ENCODE measurements around the gene MAML2.

The MAML2 gene

DNA sequence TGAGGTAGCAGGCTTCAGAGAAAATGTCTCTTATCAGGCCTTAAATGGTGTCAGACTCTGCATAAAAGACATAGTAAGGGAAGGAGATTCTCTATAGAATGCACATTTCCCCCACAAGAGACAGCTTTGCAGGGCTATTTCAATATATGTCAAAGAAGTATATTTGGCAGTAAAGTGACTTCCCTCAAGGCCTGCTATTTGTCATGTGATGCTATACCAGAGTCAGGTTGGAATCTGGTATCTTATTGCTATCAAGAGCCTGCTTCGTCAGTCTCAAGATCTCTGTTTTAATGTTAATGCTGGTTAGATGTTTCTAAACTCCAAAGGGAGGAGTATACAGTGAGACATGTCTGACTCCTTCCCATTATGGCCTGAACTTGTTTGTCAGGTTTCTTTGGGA is 378.7 kb downstream of the MAML2 start:
- TF ChIP-seq, protein P1, sequence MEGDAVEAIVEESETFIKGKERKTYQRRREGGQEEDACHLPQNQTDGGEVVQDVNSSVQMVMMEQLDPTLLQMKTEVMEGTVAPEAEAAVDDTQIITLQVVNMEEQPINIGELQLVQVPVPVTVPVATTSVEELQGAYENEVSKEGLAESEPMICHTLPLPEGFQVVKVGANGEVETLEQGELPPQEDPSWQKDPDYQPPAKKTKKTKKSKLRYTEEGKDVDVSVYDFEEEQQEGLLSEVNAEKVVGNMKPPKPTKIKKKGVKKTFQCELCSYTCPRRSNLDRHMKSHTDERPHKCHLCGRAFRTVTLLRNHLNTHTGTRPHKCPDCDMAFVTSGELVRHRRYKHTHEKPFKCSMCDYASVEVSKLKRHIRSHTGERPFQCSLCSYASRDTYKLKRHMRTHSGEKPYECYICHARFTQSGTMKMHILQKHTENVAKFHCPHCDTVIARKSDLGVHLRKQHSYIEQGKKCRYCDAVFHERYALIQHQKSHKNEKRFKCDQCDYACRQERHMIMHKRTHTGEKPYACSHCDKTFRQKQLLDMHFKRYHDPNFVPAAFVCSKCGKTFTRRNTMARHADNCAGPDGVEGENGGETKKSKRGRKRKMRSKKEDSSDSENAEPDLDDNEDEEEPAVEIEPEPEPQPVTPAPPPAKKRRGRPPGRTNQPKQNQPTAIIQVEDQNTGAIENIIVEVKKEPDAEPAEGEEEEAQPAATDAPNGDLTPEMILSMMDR (IDR thresholded peaks at IDR 0.05; ENCODE audit: insufficient read depth, low read depth, low read length, missing control alignments) = no peak
- no peak overlapping the region for H3K4me3 ChIP-seq (ENCODE audit: low read length)
- DNase-seq (ENCODE audit: low read depth) = peak; percentile 6

DNA sequence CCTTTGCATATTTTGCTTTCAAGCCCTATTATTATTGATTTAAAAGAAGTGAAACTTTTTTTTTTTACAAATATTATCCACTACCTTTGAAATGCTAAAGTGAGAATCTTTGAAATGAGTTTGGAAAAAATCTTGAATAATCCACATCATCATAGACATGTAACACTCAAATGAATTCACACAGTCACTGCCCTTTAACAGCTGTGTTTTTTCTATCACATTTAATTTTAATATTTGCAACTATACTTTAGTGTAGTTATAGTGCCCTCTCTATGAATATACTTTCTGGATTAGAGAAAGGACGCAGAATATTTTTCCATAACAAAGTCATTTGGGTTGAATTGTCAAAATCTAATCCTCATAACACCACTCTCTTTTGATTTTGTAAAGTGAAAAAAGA is 381.2 kb downstream of the MAML2 start:
- DNase-seq (ENCODE audit: low read depth) = no peak
- TF ChIP-seq, protein P1 (IDR thresholded peaks at IDR 0.05; ENCODE audit: insufficient read depth, low read depth, low read length, missing control alignments) = no peak
- no peak overlapping the region for H3K4me3 ChIP-seq (ENCODE audit: low read length)

DNA sequence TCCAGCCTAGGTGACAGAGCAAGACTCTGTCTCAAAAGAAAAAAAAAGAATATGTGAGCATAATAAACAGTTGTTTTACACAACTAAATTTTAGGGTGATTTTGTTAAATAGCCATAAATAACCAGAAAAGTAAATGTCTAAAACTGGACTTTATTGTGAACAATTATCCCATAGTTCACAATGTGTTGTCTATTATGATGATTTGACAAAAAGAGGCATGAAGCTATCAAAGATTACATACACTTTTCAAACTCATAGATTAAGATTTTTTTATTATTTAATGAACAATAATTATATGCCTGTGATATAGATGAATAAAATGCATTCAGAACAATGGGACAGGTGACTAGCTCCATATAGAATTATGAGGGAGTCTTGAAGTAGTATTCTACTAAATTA is 392.1 kb downstream of the MAML2 start:
- TF ChIP-seq, protein P1 (IDR thresholded peaks at IDR 0.05; ENCODE audit: insufficient read depth, low read depth, low read length, missing control alignments) = no peak
- H3K4me3 ChIP-seq (ENCODE audit: low read length) = no peak overlapping the region

DNA sequence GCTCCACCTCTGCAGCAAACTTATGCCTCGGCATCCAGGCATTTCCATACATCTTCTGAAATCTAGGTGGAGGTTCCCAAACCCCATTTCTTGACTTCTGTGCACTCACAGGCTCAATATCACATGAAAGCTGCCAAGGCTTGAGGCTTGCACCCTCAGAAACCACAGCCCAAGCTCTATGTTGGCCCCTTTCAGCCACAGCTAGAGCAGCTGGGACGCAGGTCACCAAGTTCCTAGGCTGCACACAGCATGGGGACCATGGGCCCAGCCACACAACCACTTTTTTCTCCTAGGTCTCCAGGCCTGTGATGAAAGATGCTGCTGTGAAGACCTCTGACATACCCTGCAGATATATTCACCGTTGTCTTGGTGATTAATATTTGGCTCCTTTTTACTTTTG is 394.4 kb downstream of the MAML2 start:
- DNase-seq (ENCODE audit: low read depth) = no peak
- H3K4me3 ChIP-seq (ENCODE audit: low read length) = no peak overlapping the region
- TF ChIP-seq, protein P1 (IDR thresholded peaks at IDR 0.05; ENCODE audit: insufficient read depth, low read depth, low read length, missing control alignments) = no peak

More for the DNA sequence above, 392.1 kb downstream of the MAML2 start:
- DNase-seq (ENCODE audit: low read depth) = no peak

DNA sequence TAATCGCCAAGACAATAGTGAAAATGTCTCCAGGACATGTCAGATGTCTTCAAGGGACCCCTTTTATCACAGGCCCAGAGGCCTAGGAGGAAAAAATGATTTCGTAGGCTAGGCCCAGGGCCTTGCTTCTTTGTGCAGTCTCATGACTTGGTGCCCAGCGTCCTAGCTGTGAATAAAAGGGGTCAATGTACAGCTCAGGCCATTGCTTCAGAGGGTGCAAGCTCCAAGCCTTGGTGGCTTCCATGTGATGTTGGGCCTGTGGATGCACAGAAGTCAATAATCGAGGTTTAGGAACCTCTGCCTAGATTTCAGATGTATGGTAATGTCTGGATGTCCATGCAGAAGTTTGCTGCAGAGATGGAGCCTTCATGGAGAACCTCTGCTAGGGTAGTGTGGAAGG is 398.4 kb downstream of the MAML2 start:
- TF ChIP-seq, protein P1 (IDR thresholded peaks at IDR 0.05; ENCODE audit: insufficient read depth, low read depth, low read length, missing control alignments) = no peak
- no peak for DNase-seq (ENCODE audit: low read depth)
- no peak overlapping the region for H3K4me3 ChIP-seq (ENCODE audit: low read length)

DNA sequence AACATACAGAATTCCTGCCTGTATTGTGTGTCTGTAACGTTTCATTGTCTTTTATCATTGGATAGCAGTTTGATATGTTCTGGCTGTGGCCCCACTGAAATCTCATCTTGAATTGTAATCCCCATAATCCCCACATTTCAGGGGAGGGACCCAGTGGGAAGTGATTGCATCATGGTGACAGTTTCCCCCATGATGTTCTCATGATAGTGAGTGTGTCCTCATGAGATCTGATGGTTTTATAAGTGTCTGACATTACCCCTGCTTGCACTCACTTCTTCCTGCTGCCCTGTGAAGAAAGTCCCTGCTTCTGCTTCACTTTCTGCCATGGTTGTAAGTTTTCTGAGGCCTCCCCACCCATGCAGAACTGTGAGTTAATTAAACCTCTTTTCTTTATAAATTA is 399.4 kb downstream of the MAML2 start:
- TF ChIP-seq, protein P1 (IDR thresholded peaks at IDR 0.05; ENCODE audit: insufficient read depth, low read depth, low read length, missing control alignments) = no peak
- H3K4me3 ChIP-seq (ENCODE audit: low read length) = no peak overlapping the region
- no peak for DNase-seq (ENCODE audit: low read depth)

DNA sequence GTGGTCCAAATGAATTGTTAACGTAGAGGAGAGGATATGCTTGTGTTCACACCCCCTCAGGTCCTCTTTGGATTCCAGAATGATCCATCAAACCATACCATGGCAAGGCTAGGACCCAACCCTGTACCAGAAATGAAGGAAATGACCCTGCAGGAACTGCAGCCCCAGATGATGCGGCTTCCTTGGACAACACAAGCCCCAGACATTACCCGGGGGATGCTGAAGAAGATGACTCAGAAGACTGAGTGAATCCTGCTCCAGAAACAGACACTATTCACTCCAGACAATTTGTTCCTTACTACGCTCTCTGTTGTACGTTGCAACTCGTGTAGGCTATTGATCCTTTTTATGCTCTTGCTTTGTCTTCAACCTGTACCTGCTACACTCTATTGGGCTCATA is 403.9 kb downstream of the MAML2 start:
- TF ChIP-seq, protein P1 (IDR thresholded peaks at IDR 0.05; ENCODE audit: insufficient read depth, low read depth, low read length, missing control alignments) = no peak
- DNase-seq (ENCODE audit: low read depth) = no peak
- H3K4me3 ChIP-seq (ENCODE audit: low read length) = no peak overlapping the region
